ENCODE measurements around the gene SIGLEC1.

Gene SIGLEC1

DNA sequence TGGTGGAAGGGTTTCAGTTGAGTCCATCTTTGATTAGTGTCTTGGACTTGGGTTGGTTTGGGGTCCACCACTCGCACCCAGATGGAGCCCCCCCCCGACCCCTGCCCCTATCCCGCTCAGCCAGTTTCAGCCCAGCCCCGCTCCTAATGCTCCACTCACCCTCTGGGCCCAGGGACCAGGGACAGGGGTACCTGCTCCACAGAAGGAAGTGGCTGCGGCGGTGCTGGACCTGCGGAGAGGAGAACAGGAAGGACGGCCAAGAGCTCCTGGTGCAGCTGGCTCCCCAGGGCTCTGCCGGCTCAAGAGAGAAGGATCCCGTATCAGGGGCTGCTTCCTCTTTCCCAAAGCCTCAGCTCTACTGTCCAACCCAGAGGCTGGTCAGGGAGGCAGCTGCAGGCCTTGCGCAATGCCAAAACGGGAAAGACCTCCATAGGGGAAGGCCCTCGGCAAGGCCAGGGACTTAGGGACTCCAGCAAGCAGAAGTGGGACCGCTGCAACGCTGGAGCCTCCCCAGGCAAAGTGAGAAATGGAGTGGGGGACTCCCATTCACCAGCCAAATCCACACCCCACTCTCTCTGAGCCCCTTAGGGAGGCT lies at the start of gene SIGLEC1:
TSS of gene SIGLEC1 (minus strand) at position 322 of the 595 bp plus-strand sequence. CDS start 5,472 bp downstream, outside the sequence.
- Histone ChIP-seq H3K4me3 (ENCODE audit: low read depth in 1 of 2, low read length in 2 of 2) (peak within 1 kb of the TSS in 1 of 2 donors; percentile 13), H3K27ac (ENCODE audit: low read depth, low read length) (no peak within 1 kb of the TSS), H3K27me3 (ENCODE audit: control insufficient read depth in 1 of 2, insufficient read depth in 2 of 2, low read length in 2 of 2) (peaks cover 0 to 2% of the 10 kb centered on the region in 2 donors), H3K36me3 (ENCODE audit: control insufficient read depth in 1 of 2, insufficient read depth in 2 of 2, low read length in 2 of 2) (no peaks in the 10 kb centered on the region), H3K4me1 (ENCODE audit: control insufficient read depth in 1 of 2, insufficient read depth in 2 of 2, low read length in 2 of 2) (no peaks in the 10 kb centered on the region), H3K9me3 (ENCODE audit: control insufficient read depth in 1 of 2, low read length in 2 of 2) (no peaks in the 10 kb centered on the region), H3K9ac (ENCODE audit: low read depth in 1 of 2, low read length in 2 of 2) (no peak within 1 kb of the TSS)

DNA sequence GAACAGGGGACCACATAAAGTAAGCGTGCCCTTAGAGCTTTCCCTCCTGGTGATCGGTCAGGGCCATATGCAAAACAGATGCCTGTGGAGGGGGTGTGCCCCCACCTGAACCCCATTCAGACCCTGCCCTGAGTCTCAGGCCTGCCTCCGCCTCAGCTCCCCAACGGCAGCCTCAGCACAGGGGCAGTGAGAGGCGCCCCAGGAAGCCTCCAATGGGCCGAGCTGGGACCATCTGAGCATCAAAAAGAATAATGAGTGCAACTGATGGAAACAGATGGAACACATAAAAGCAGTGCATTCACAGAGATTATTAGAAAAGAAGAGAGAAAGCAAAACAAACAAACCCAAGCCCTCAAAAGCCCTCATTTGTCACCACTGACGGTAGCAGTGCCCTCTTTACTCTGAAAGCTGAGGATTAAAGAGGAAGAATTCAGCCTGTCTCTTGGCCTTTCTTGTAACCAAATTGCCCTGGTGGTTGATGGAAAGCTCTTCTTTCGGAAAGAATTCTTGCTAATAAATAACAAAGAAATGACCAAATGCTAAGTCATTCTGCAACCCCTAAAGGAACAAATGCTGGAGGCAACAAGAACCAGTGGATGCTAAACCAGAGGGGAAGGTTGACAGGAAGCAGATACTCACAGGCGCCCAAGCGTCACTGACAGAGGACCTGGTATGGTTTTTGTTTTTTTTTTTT lies 48.4 kb upstream of the SIGLEC1 start:
- Histone ChIP-seq H3K9ac (ENCODE audit: low read depth in 1 of 2, low read length in 2 of 2) (no peak overlapping the region), H3K9me3 (ENCODE audit: control insufficient read depth in 1 of 2, low read length in 2 of 2) (no peaks in the 10 kb centered on the region), H3K36me3 (ENCODE audit: control insufficient read depth in 1 of 2, insufficient read depth in 2 of 2, low read length in 2 of 2) (peaks cover 4 to 26% of the 10 kb centered on the region in 2 donors), H3K27me3 (ENCODE audit: control insufficient read depth in 1 of 2, insufficient read depth in 2 of 2, low read length in 2 of 2) (no peaks in the 10 kb centered on the region), H3K4me3 (ENCODE audit: low read depth in 1 of 2, low read length in 2 of 2) (no peak overlapping the region), H3K27ac (ENCODE audit: low read depth, low read length) (no peak overlapping the region), H3K4me1 (ENCODE audit: control insufficient read depth in 1 of 2, insufficient read depth in 2 of 2, low read length in 2 of 2) (peaks cover 16% of the 10 kb centered on the region in 2 donors)

DNA sequence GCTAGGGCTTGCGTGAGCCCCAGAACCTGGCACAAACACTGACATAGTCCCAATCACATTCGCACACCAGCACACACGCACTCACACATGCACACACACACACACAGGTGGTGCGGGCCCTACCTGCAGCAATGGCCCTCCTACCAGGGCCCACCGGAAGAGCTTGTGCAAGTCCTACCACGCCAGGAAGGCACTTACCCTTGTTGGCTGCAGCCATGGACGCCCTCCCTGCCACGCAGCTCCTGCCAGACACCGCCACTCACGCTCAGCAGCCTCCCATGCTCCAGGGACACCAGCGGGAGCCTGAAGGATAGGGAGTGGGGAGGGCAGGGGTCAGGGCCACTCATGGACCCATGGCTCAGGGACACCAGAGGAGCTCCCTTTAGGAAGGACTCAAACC lies 47.5 kb upstream of the SIGLEC1 start:
- Histone ChIP-seq H3K27me3 (ENCODE audit: control insufficient read depth in 1 of 2, insufficient read depth in 2 of 2, low read length in 2 of 2) (no peaks in the 10 kb centered on the region), H3K9me3 (ENCODE audit: control insufficient read depth in 1 of 2, low read length in 2 of 2) (no peaks in the 10 kb centered on the region), H3K27ac (ENCODE audit: low read depth, low read length) (no peak overlapping the region), H3K36me3 (ENCODE audit: control insufficient read depth in 1 of 2, insufficient read depth in 2 of 2, low read length in 2 of 2) (peaks cover 4 to 26% of the 10 kb centered on the region in 2 donors), H3K9ac (ENCODE audit: low read depth in 1 of 2, low read length in 2 of 2) (no peak overlapping the region), H3K4me1 (ENCODE audit: control insufficient read depth in 1 of 2, insufficient read depth in 2 of 2, low read length in 2 of 2) (peaks cover 12 to 14% of the 10 kb centered on the region in 2 donors), H3K4me3 (ENCODE audit: low read depth in 1 of 2, low read length in 2 of 2) (no peak overlapping the region)

DNA sequence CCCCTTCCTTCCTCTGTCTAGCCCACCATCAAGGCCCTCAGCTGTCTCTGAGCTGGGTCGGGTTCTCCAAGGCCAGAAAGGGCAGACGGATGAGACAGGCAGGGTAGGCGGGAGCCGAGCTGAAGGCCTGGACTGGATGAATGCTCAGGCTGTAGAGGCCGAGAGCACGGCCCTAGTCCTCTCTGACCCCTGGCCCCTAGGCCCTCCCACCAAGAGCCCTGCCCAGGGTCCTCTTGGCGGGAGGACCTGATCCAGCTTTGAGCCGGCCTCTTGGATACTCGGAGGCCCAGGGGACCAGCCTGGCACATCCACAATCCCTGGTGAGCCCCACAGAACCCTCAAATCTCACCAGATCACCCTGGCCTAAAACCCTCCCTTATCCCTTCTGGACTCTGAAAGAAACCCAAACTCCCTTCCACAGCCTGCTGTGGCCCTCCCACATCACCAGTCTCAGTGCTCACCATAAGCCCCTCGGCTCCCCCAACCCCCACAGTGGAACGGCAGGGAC lies 47.0 kb upstream of the SIGLEC1 start:
- H3K4me1 ChIP-seq (ENCODE audit: control insufficient read depth in 1 of 2, insufficient read depth in 2 of 2, low read length in 2 of 2): peaks cover 9 to 10% of the 10 kb centered on the region in 2 donors
- no peak overlapping the region for H3K9ac ChIP-seq (ENCODE audit: low read depth in 1 of 2, low read length in 2 of 2)
- no peaks in the 10 kb centered on the region for H3K9me3 ChIP-seq (ENCODE audit: control insufficient read depth in 1 of 2, low read length in 2 of 2)
- no peak overlapping the region for H3K27ac ChIP-seq (ENCODE audit: low read depth, low read length)
- H3K36me3 ChIP-seq (ENCODE audit: control insufficient read depth in 1 of 2, insufficient read depth in 2 of 2, low read length in 2 of 2): peaks cover 7 to 26% of the 10 kb centered on the region in 2 donors
- H3K4me3 ChIP-seq (ENCODE audit: low read depth in 1 of 2, low read length in 2 of 2): no peak overlapping the region
- no peaks in the 10 kb centered on the region for H3K27me3 ChIP-seq (ENCODE audit: control insufficient read depth in 1 of 2, insufficient read depth in 2 of 2, low read length in 2 of 2)

DNA sequence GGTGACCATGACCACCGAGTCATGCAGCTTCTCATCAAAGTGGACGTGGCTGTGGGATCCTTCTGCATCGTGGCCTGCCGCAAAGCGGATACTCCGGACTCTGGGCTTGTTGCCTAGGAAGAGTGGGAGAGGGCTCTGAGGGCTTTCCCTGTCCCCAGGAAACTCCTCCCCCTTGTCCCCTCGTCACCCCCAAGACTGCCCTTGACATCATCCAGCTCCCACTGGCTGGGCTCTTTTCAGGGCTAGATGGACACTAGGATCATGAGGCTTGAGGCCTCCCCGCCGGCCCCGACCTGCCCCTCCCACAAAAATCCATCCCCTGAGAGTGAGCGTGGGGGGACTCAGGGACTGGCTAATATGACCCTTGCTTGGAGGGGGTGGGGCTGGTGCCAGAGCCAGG lies 46.2 kb upstream of the SIGLEC1 start:
- Histone ChIP-seq H3K9me3 (ENCODE audit: control insufficient read depth in 1 of 2, low read length in 2 of 2) (no peaks in the 10 kb centered on the region), H3K36me3 (ENCODE audit: control insufficient read depth in 1 of 2, insufficient read depth in 2 of 2, low read length in 2 of 2) (peaks cover 8 to 26% of the 10 kb centered on the region in 2 donors), H3K27me3 (ENCODE audit: control insufficient read depth in 1 of 2, insufficient read depth in 2 of 2, low read length in 2 of 2) (no peaks in the 10 kb centered on the region), H3K4me1 (ENCODE audit: control insufficient read depth in 1 of 2, insufficient read depth in 2 of 2, low read length in 2 of 2) (peaks cover under 1 to 2% of the 10 kb centered on the region in 2 donors), H3K9ac (ENCODE audit: low read depth in 1 of 2, low read length in 2 of 2) (no peak overlapping the region), H3K4me3 (ENCODE audit: low read depth in 1 of 2, low read length in 2 of 2) (no peak overlapping the region), H3K27ac (ENCODE audit: low read depth, low read length) (no peak overlapping the region)

DNA sequence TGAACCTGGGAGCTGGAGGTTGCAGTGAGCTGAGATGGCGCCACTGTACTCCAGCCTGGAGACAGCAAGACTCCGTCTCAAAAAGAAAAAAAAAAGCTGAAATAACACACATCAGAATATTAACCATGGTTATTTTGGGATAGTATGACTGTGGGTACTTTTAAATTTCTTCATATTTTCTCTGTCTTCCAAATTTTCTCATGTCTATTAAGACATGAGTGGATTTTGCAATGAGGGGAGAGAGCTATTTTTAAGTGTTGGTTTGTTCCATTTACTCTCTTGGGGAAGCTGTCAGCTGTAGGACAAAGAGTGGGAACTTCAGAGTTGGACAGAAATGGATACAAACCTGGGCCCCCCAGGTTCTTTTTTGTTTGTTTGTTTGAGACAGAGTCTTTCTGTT lies 44.9 kb upstream of the SIGLEC1 start:
- no peaks in the 10 kb centered on the region for H3K9me3 ChIP-seq (ENCODE audit: control insufficient read depth in 1 of 2, low read length in 2 of 2)
- no peaks in the 10 kb centered on the region for H3K27me3 ChIP-seq (ENCODE audit: control insufficient read depth in 1 of 2, insufficient read depth in 2 of 2, low read length in 2 of 2)
- no peak overlapping the region for H3K9ac ChIP-seq (ENCODE audit: low read depth in 1 of 2, low read length in 2 of 2)
- H3K4me3 ChIP-seq (ENCODE audit: low read depth in 1 of 2, low read length in 2 of 2): no peak overlapping the region
- H3K27ac ChIP-seq (ENCODE audit: low read depth, low read length): no peak overlapping the region
- H3K36me3 ChIP-seq (ENCODE audit: control insufficient read depth in 1 of 2, insufficient read depth in 2 of 2, low read length in 2 of 2): peaks cover 8 to 26% of the 10 kb centered on the region in 2 donors
- H3K4me1 ChIP-seq (ENCODE audit: control insufficient read depth in 1 of 2, insufficient read depth in 2 of 2, low read length in 2 of 2): peaks cover 6% of the 10 kb centered on the region in 2 donors

DNA sequence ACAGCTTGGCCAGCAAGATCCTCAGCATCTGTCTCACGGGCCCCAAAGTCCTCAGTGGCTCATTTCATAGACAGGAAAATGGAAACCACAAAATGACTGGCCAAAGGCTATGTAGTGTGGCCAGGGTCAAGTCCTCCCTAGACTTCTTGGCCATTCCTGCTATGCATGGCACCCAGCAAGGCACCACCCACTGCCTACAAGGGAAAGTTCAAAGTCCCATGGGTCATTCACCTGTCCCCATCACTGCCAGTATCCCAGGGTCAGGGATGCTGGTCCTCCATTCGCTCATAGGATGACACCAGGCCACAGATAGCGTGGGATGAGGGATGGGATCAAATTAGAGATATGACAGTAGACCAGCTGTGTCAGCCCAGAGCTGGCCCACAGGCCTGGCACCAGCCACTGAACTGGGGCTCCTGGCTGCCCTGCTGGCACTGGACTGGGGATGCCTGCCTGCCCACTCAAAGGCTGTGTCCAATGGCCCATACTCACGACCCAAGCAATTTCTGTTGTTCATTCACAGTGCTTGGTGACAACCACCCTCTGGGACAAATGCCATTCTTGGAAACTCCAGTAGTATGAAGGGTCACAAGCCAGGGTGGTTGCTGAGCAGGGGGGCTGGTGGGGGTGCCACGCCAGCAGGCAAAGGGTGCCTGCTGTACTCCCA lies 43.5 kb upstream of the SIGLEC1 start:
- no peak overlapping the region for H3K9ac ChIP-seq (ENCODE audit: low read depth in 1 of 2, low read length in 2 of 2)
- H3K4me1 ChIP-seq (ENCODE audit: control insufficient read depth in 1 of 2, insufficient read depth in 2 of 2, low read length in 2 of 2): peaks cover 7% of the 10 kb centered on the region in 2 donors
- no peak overlapping the region for H3K4me3 ChIP-seq (ENCODE audit: low read depth in 1 of 2, low read length in 2 of 2)
- H3K36me3 ChIP-seq (ENCODE audit: control insufficient read depth in 1 of 2, insufficient read depth in 2 of 2, low read length in 2 of 2): peaks cover 8 to 22% of the 10 kb centered on the region in 2 donors
- H3K27me3 ChIP-seq (ENCODE audit: control insufficient read depth in 1 of 2, insufficient read depth in 2 of 2, low read length in 2 of 2): no peaks in the 10 kb centered on the region
- no peaks in the 10 kb centered on the region for H3K9me3 ChIP-seq (ENCODE audit: control insufficient read depth in 1 of 2, low read length in 2 of 2)
- no peak overlapping the region for H3K27ac ChIP-seq (ENCODE audit: low read depth, low read length)

DNA sequence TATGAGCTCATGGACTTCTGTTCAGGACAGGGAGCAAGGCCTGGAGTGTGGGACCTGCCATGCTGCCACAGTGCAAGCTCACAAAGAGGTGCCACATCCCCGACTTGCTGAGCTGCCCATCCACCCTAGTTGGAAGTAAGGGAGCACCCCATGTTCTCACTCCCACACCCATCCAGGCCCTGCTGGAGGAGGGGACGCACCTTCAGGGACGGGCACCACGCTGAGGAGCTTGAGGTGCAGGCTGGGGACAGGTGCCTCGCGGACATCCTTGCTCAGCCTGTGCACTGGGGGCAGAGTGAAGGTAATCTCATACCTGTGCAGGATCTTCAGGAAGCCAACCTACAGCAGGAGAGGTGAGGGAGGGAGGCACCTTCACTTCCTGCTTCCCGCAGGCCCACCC lies 42.9 kb upstream of the SIGLEC1 start:
- Histone ChIP-seq H3K9me3 (ENCODE audit: control insufficient read depth in 1 of 2, low read length in 2 of 2) (no peaks in the 10 kb centered on the region), H3K9ac (ENCODE audit: low read depth in 1 of 2, low read length in 2 of 2) (no peak overlapping the region), H3K4me3 (ENCODE audit: low read depth in 1 of 2, low read length in 2 of 2) (no peak overlapping the region), H3K27ac (ENCODE audit: low read depth, low read length) (no peak overlapping the region), H3K27me3 (ENCODE audit: control insufficient read depth in 1 of 2, insufficient read depth in 2 of 2, low read length in 2 of 2) (peaks cover 0 to 3% of the 10 kb centered on the region in 2 donors), H3K4me1 (ENCODE audit: control insufficient read depth in 1 of 2, insufficient read depth in 2 of 2, low read length in 2 of 2) (peaks cover 7% of the 10 kb centered on the region in 2 donors), H3K36me3 (ENCODE audit: control insufficient read depth in 1 of 2, insufficient read depth in 2 of 2, low read length in 2 of 2) (peaks cover 8 to 22% of the 10 kb centered on the region in 2 donors)

DNA sequence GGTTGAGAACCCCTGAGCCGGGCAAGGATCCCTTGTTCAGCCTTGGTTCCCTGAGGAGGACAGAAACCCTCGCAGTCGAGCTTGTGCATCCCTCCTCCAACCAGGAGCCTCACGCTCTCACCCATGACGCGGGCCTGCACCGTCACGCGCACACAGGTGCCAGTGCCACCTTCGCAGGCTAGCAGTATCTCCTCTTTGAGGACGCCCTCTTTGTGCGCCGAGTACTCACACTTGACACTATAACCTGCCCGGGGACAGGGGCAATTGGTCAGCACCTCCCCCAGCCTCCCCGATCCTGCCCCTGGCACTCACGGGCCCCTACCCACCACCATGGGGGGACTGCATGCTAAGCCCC lies 41.9 kb upstream of the SIGLEC1 start:
- Histone ChIP-seq H3K9me3 (ENCODE audit: control insufficient read depth in 1 of 2, low read length in 2 of 2) (no peaks in the 10 kb centered on the region), H3K36me3 (ENCODE audit: control insufficient read depth in 1 of 2, insufficient read depth in 2 of 2, low read length in 2 of 2) (peaks cover 8 to 19% of the 10 kb centered on the region in 2 donors), H3K27ac (ENCODE audit: low read depth, low read length) (no peak overlapping the region), H3K4me3 (ENCODE audit: low read depth in 1 of 2, low read length in 2 of 2) (no peak overlapping the region), H3K27me3 (ENCODE audit: control insufficient read depth in 1 of 2, insufficient read depth in 2 of 2, low read length in 2 of 2) (peaks cover 0 to 3% of the 10 kb centered on the region in 2 donors), H3K9ac (ENCODE audit: low read depth in 1 of 2, low read length in 2 of 2) (no peak overlapping the region), H3K4me1 (ENCODE audit: control insufficient read depth in 1 of 2, insufficient read depth in 2 of 2, low read length in 2 of 2) (peaks cover 10 to 16% of the 10 kb centered on the region in 2 donors)
